SJSA1 (cell line): Measurements from ENCODE around the gene FRAS1. TPM values are rescaled to one million over a fixed set of nuclear protein-coding genes. Genes with fewer than 3 reads are reported as not detected.

ENCODE experiments used
- DNase-seq, 2 experiments: peaks; one replicate each; pipeline ENCODE4 v3.0.0-alpha.2; 2015 to 2020; ENCODE audit warnings: low spot score in 2 of 2, low read depth in 1 of 2
- H3K27ac ChIP-seq: fragments of 250-450 bp; sonication (Bioruptor Pico); 2 replicates; pipeline ENCODE4 v1.5.1; 2020; ENCODE audit warnings: mild to moderate bottlenecking, moderate library complexity
- H3K27me3 ChIP-seq: fragments of 250-450 bp; sonication (Bioruptor Pico); replicated peaks from 2 replicates; pipeline ENCODE4 v1.5.1; 2020; ENCODE audit warnings: mild to moderate bottlenecking, moderate library complexity
- H3K36me3 ChIP-seq: fragments of 250-450 bp; sonication (Bioruptor Pico); 2 replicates; pipeline ENCODE4 v1.5.1; 2020; ENCODE audit warnings: mild to moderate bottlenecking
- H3K4me1 ChIP-seq: fragments of 250-450 bp; sonication (Bioruptor Pico); replicated peaks from 2 replicates; pipeline ENCODE4 v1.6.1; 2021; ENCODE audit warnings: mild to moderate bottlenecking
- H3K4me3 ChIP-seq: fragments of 250-450 bp; sonication (Bioruptor Pico); 2 replicates; pipeline ENCODE4 v1.5.1; 2020; ENCODE audit warnings: mild to moderate bottlenecking
- H3K9me3 ChIP-seq: fragments of 250-450 bp; sonication (Bioruptor Pico); replicated peaks from 2 replicates; pipeline ENCODE4 v1.5.1; 2020; ENCODE audit warnings: mild to moderate bottlenecking
- total RNA-seq: library from RNA; depleted of rRNA; stranded (reverse); fragments of >200 nt; shearing (Covaris generic); gene quantifications from 2 replicates; pipeline ENCODE4 v1.2.3, GENCODE V29; 2014

FRAS1 gene
- total RNA-seq, 1 experiment from 2014 or later: 0.21 TPM

- Histone ChIP-seq H3K36me3 (no peaks in the 10 kb centered on the region), H3K9me3 (0 out of 2 replicates have a peak, but pooled peaks cover 3% of the 10 kb centered on the region), H3K27ac (no peak overlapping the region)
These were observed 92.8 kb downstream of the FRAS1 start for GRCh38 chr4:78149751-78150542.

GRCh38 chr4:78150543-78150864 is 93.4 kb downstream of the FRAS1 start:
- 0 out of 2 replicates have a peak, but pooled peaks cover 3% of the 10 kb centered on the region for H3K9me3 ChIP-seq
- no peak overlapping the region for H3K27ac ChIP-seq
- no peaks in the 10 kb centered on the region for H3K4me1 ChIP-seq
- no peak for DNase-seq
- H3K36me3 ChIP-seq: no peaks in the 10 kb centered on the region
- H3K4me3 ChIP-seq: no peak overlapping the region
- H3K27me3 ChIP-seq: no peaks in the 10 kb centered on the region

More at GRCh38 chr4:78149751-78150542, 92.8 kb downstream of the FRAS1 start:
- Histone ChIP-seq H3K4me1 (no peaks in the 10 kb centered on the region), H3K4me3 (no peak overlapping the region), H3K27me3 (no peaks in the 10 kb centered on the region)
- no peak for DNase-seq

DNA sequence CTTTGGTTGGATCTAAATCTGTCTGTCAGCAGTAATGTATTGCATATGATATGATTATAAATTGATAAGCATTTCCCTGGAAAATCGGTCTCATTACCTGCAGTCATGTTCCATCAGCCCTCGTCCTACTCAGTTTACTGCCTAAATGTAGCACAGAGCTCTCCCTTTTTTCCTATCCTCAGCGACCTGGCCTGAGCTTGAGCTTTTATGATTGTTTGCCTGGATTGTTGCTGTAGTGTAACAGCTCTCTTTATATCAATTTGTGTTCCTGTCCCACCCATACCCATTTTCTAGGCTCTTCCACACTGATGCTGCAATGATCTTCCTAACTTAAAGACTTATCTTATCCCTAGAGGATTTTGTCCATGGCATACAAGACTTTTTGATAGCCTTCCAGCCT is 95.7 kb downstream of the FRAS1 start:
- Histone ChIP-seq H3K27ac (no peak overlapping the region), H3K4me3 (no peak overlapping the region), H3K4me1 (no peaks in the 10 kb centered on the region), H3K9me3 (0 out of 2 replicates have a peak, but pooled peaks cover 3% of the 10 kb centered on the region), H3K27me3 (no peaks in the 10 kb centered on the region), H3K36me3 (no peaks in the 10 kb centered on the region)
- DNase-seq: no peak

GRCh38 chr4:78154972-78155590 is 98.0 kb downstream of the FRAS1 start:
- Histone ChIP-seq H3K9me3 (0 out of 2 replicates have a peak, but pooled peaks cover 3% of the 10 kb centered on the region), H3K4me1 (no peaks in the 10 kb centered on the region), H3K4me3 (no peak overlapping the region), H3K27ac (no peak overlapping the region), H3K27me3 (no peaks in the 10 kb centered on the region), H3K36me3 (no peaks in the 10 kb centered on the region)
- no peak for DNase-seq

DNA sequence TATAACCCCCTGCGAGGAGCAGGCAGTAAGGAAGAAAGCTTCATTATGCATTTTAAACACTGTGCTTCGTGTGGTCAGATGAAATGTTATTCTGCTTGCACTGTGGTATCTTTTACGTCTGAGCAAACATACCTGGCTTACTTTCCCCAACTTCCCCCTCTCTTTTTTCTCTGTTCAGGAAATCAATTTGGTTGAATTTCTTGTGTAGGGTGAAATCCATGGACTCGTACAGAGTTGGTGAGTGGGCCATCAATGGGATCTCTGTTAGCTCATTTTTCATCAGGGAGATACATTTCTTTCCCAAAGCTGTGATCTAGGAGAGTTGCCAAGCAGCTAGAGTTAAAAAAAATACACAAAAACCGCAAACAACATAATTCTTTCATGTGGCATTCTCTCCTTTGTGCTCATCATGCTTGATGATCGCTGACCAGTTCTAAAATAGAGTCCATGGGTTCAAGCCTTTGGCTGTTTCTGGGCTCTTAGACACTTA is 98.5 kb downstream of the FRAS1 start:
- Histone ChIP-seq H3K4me1 (no peaks in the 10 kb centered on the region), H3K36me3 (no peaks in the 10 kb centered on the region), H3K27ac (no peak overlapping the region), H3K27me3 (no peaks in the 10 kb centered on the region), H3K4me3 (no peak overlapping the region), H3K9me3 (0 out of 2 replicates have a peak, but pooled peaks cover 3% of the 10 kb centered on the region)
- peak in 1 of 2 experiments; percentile 6 for DNase-seq

GRCh38 chr4:78156520-78156919 is 99.4 kb downstream of the FRAS1 start:
- Histone ChIP-seq H3K36me3 (no peaks in the 10 kb centered on the region), H3K4me1 (no peaks in the 10 kb centered on the region), H3K9me3 (0 out of 2 replicates have a peak, but pooled peaks cover 3% of the 10 kb centered on the region), H3K27me3 (no peaks in the 10 kb centered on the region), H3K27ac (no peak overlapping the region), H3K4me3 (no peak overlapping the region)
- DNase-seq: no peak

GRCh38 chr4:78162342-78162741 is 105.2 kb downstream of the FRAS1 start:
- Histone ChIP-seq H3K27ac (no peak overlapping the region), H3K4me3 (no peak overlapping the region), H3K27me3 (no peaks in the 10 kb centered on the region), H3K36me3 (no peaks in the 10 kb centered on the region), H3K4me1 (no peaks in the 10 kb centered on the region), H3K9me3 (no peaks in the 10 kb centered on the region)
- no peak for DNase-seq

- Histone ChIP-seq H3K36me3 (no peaks in the 10 kb centered on the region), H3K9me3 (no peaks in the 10 kb centered on the region), H3K4me3 (no peak overlapping the region), H3K27ac (no peak overlapping the region), H3K4me1 (no peaks in the 10 kb centered on the region), H3K27me3 (no peaks in the 10 kb centered on the region)
- no peak for DNase-seq
These were observed 105.7 kb downstream of the FRAS1 start for GRCh38 chr4:78162821-78163220.

GRCh38 chr4:78165758-78166157 is 108.6 kb downstream of the FRAS1 start:
- H3K4me1 ChIP-seq: no peaks in the 10 kb centered on the region
- H3K4me3 ChIP-seq: no peak overlapping the region
- H3K27ac ChIP-seq: no peak overlapping the region

DNA sequence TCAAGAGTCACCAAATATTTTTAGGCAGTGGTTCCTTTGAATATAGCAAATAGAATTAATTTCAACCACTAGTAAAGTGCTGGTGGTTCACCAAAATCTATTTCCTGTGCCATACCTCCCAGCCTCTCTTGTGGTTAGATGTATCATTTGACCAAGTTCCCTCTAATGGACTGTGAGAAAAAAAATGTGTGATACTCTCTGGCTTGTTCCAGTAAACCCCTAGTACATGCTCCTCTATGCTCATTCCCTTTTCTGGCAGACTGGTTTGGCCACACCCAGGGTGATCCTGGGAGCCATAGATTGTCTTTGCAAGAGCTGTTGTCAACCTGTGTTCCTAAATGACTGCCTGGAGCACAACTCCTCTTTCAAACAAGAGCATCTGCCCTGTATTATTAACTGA is 109.5 kb downstream of the FRAS1 start:
- no peaks in the 10 kb centered on the region for H3K36me3 ChIP-seq
- no peaks in the 10 kb centered on the region for H3K9me3 ChIP-seq
- no peaks in the 10 kb centered on the region for H3K4me1 ChIP-seq
- no peak overlapping the region for H3K4me3 ChIP-seq
- H3K27ac ChIP-seq: no peak overlapping the region
- no peak for DNase-seq
- no peaks in the 10 kb centered on the region for H3K27me3 ChIP-seq

More at GRCh38 chr4:78165758-78166157, 108.6 kb downstream of the FRAS1 start:
- no peak for DNase-seq
- no peaks in the 10 kb centered on the region for H3K36me3 ChIP-seq
- H3K27me3 ChIP-seq: no peaks in the 10 kb centered on the region
- H3K9me3 ChIP-seq: no peaks in the 10 kb centered on the region

DNA sequence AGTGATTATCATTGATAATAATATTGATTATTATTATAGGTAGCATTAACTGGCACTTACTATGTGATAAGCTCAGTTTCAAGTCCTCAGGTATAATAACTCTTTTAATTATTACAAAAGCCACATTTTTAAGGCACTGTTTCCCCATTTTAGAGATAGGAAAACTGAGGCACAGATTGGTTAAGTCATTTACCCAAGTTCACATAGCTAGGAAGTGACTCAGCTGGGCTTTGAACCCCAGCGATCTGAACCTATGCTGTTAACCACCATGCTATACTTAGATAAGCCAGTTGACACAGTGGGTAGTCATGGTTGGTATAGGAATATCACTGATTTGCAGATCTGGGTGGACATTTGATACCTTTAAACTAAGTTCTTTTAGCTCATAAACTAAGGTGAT is 110.4 kb downstream of the FRAS1 start:
- H3K27me3 ChIP-seq: no peaks in the 10 kb centered on the region
- H3K36me3 ChIP-seq: no peaks in the 10 kb centered on the region
- no peaks in the 10 kb centered on the region for H3K9me3 ChIP-seq
- no peak overlapping the region for H3K4me3 ChIP-seq
- no peak overlapping the region for H3K27ac ChIP-seq
- no peak for DNase-seq
- H3K4me1 ChIP-seq: no peaks in the 10 kb centered on the region

DNA sequence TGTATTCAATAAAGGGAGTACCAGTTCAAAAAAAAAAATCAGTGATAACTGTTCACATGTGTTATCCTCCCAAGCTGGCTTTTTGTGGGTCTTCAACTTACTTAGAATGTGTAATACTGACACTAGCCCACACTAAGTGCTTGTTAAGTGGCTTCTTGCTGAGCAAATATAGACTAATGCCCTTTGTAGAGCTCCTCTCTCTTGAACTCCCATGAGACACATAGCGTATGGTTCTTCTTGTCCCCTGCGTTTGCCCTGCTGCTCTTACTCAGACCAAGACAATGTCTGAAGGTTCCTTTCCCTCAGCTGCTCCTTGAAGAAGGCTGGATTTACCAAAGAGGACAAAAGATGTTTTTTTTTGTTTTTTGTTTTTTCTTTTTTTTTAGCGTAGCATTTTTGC is 110.9 kb downstream of the FRAS1 start:
- no peak overlapping the region for H3K27ac ChIP-seq
- H3K27me3 ChIP-seq: no peaks in the 10 kb centered on the region
- no peaks in the 10 kb centered on the region for H3K9me3 ChIP-seq
- H3K36me3 ChIP-seq: no peaks in the 10 kb centered on the region
- no peak overlapping the region for H3K4me3 ChIP-seq
- no peaks in the 10 kb centered on the region for H3K4me1 ChIP-seq
- DNase-seq: no peak

- no peak for DNase-seq
- Histone ChIP-seq H3K4me3 (no peak overlapping the region), H3K27me3 (no peaks in the 10 kb centered on the region), H3K9me3 (no peaks in the 10 kb centered on the region), H3K27ac (no peak overlapping the region), H3K36me3 (no peaks in the 10 kb centered on the region), H3K4me1 (no peaks in the 10 kb centered on the region)
These were observed 112.6 kb downstream of the FRAS1 start for GRCh38 chr4:78169728-78170127.

DNA sequence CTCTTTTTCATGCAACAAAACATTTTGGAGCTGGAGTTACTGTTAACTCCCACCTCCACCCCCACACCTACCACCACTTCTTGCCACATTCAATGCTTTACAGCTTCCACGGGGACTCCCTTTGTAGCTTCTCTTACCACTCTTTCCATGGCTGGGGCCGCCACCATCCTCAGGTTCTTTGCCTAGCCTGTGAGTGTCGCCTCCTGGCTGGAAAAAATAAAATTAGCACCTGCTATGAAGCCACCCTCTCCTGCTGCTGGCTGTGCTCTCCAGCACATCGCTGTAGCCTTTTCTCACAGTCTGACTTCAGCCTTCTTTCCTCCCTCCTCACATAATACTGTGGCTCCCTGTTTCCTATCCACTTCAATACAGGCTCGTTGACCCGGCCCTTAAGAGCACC is 114.4 kb downstream of the FRAS1 start:
- Histone ChIP-seq H3K4me3 (no peak overlapping the region), H3K27me3 (no peaks in the 10 kb centered on the region), H3K4me1 (no peaks in the 10 kb centered on the region), H3K36me3 (no peaks in the 10 kb centered on the region), H3K9me3 (no peaks in the 10 kb centered on the region), H3K27ac (no peak overlapping the region)
- no peak for DNase-seq
